ENCODE measurements around the gene GPX3.

GRCh38 chr5:151036556-151036955, 16.2 kb downstream of the GPX3 start:
- no peak for TF ChIP-seq CTCF (IDR thresholded peaks at IDR 0.05)
- no peak for TF ChIP-seq POLR2A (IDR thresholded peaks at IDR 0.05)
